Naive thymus-derived CD4-positive, alpha-beta T cell (primary cell): ENCODE results near the gene TTPAL. TPM values are rescaled to one million over a fixed set of nuclear protein-coding genes. Genes with fewer than 3 reads are reported as not detected.

Experiments used
- ATAC-seq: fragments of 150-1000 bp; cut with Tn5 transposase; 2 replicates; pipeline ENCODE4 v1.10.0; 2021; ENCODE audit warnings: mild to moderate bottlenecking, moderate library complexity
- CTCF ChIA-PET: fragments of 350-600 bp; sonication (Branson Sonifier 250); formaldehyde crosslinking; loops from one replicate; lab custom pipeline; 2021; ENCODE audit warnings: antibody characterized with exemption; lab: Charles Lee
- POLR2A ChIA-PET: fragments of 350-600 bp; sonication (Branson Sonifier 250); formaldehyde crosslinking; loops from one replicate; lab custom pipeline; 2021; ENCODE audit warnings: antibody characterized with exemption, inconsistent platforms; lab: Charles Lee
- DNase-seq, 9 donors: peaks; one replicate each; pipeline versions ENCODE4 v3.0.0 to v3.0.0-alpha.2; 2020 to 2022; ENCODE audit warnings: mixed read lengths in 1 of 9
- H3K27ac ChIP-seq: one replicate; pipeline ENCODE4 v1.7.0; 2013; ENCODE audit warnings: mild to moderate bottlenecking, low read depth, low read length, moderate library complexity
- H3K27me3 ChIP-seq, 2 donors: one replicate each; pipeline ENCODE4 v1.7.0; 2013; ENCODE audit warnings: low read length in 2 of 2, mild to moderate bottlenecking in 2 of 2, moderate library complexity in 2 of 2; ENCODE audit not compliant: control insufficient read depth in 2 of 2, insufficient read depth in 2 of 2
- H3K36me3 ChIP-seq, 3 experiments: 1 replicate in 2 of 3; 2 replicates in 1 of 3; pipeline ENCODE4 v1.7.0; 2013; ENCODE audit warnings: low read length in 3 of 3, mild to moderate bottlenecking in 3 of 3, moderate library complexity in 1 of 3; ENCODE audit not compliant: insufficient read depth in 3 of 3, control insufficient read depth in 2 of 3
- H3K4me1 ChIP-seq, 2 donors: one replicate each; pipeline ENCODE4 v1.7.0; 2013; ENCODE audit warnings: low read length in 2 of 2, mild to moderate bottlenecking in 2 of 2, moderate library complexity in 1 of 2; ENCODE audit not compliant: control insufficient read depth in 2 of 2, insufficient read depth in 2 of 2
- H3K4me3 ChIP-seq: 2 replicates; pipeline ENCODE4 v1.7.0; 2013; ENCODE audit warnings: mild to moderate bottlenecking, low read length
- H3K9me3 ChIP-seq, 3 experiments: 1 replicate in 2 of 3; 2 replicates in 1 of 3; pipeline ENCODE4 v1.7.0; 2013; ENCODE audit warnings: low read length in 3 of 3; ENCODE audit not compliant: control insufficient read depth in 2 of 3
- H3K27ac Mint-ChIP-seq, 9 donors: one replicate each; pipeline ENCODE4 v1.8.0; 2020 to 2022; ENCODE audit warnings: mixed read lengths in 9 of 9, mild to moderate bottlenecking in 8 of 9, moderate library complexity in 5 of 9, inconsistent platforms in 2 of 9
- H3K27me3 Mint-ChIP-seq, 5 donors: one replicate each; pipeline ENCODE4 v1.8.0; 2021 to 2022; ENCODE audit warnings: mixed read lengths in 5 of 5, mild to moderate bottlenecking in 1 of 5
- H3K36me3 Mint-ChIP-seq, 5 donors: one replicate each; pipeline ENCODE4 v1.8.0; 2020 to 2022; ENCODE audit warnings: mixed read lengths in 5 of 5, mild to moderate bottlenecking in 3 of 5, inconsistent platforms in 1 of 5
- H3K4me1 Mint-ChIP-seq, 7 donors: one replicate each; pipeline ENCODE4 v1.8.0; 2020 to 2022; ENCODE audit warnings: mixed read lengths in 7 of 7, mild to moderate bottlenecking in 3 of 7, inconsistent platforms in 1 of 7
- H3K4me3 Mint-ChIP-seq, 10 donors: one replicate each; pipeline ENCODE4 v1.8.0; 2020 to 2022; ENCODE audit warnings: mild to moderate bottlenecking in 10 of 10, mixed read lengths in 10 of 10, moderate library complexity in 6 of 10, inconsistent platforms in 2 of 10
- H3K9me3 Mint-ChIP-seq, 11 donors: one replicate each; pipeline ENCODE4 v1.8.0; 2020 to 2022; ENCODE audit warnings: mixed read lengths in 11 of 11, mild to moderate bottlenecking in 4 of 11, inconsistent platforms in 1 of 11, moderate library complexity in 1 of 11
- intact Hi-C, 2 donors: fragments of 100-400 bp; cut with micrococcal nuclease; formaldehyde crosslinking; loops; one replicate each; pipeline ENCODE4 v1.15.1; 2023
- polyA plus RNA-seq, 2 donors: library from polyadenylated mRNA; unstranded; fragments of 300-500 nt; fragmentation: Illumina TruSeq; gene quantifications; one replicate each; pipeline ENCODE4 v1.2.3, GENCODE V29; 2021
- total RNA-seq, 6 experiments: library from RNA in 5 of 6; stranded (reverse) in 5 of 6; gene quantifications; 1 replicate in 5 of 6; 2 replicates in 1 of 6; pipeline ENCODE4 v1.2.3 and lab custom pipeline; 2021 to 2026

The TTPAL gene
- total and polyA plus RNA-seq, 7 experiments from 2014 or later: 8.8 to 20.7 (median 14.2) TPM

- Histone ChIP-seq H3K4me1 (no peaks in the 10 kb centered on the region), H3K27me3 (no peaks in the 10 kb centered on the region), H3K4me3 (no peak overlapping the region), H3K27ac (no peak overlapping the region), H3K36me3 (peaks cover 6 to 73% (median 8%) of the 10 kb centered on the region in 3 experiments), H3K9me3 (no peaks in the 10 kb centered on the region)
- H3K27me3 Mint-ChIP-seq: no peaks in the 10 kb centered on the region
- H3K4me1 Mint-ChIP-seq: peaks cover 2 to 17% (median 5%) of the 10 kb centered on the region in 7 donors
- ATAC-seq (no peak), DNase-seq (no peak)
- POLR2A ChIA-PET: interaction anchor here (1.1 kb wide), 1 partner anchor 10 kb away, joined by 3 read pairs; the partner anchor contains the start of gene TTPAL
- intact Hi-C loops: no loop called here
- no peaks in the 10 kb centered on the region for H3K9me3 Mint-ChIP-seq
- peak overlapping the region in 5 of 9 donors; percentile 4 to 66 (median 18) for H3K27ac Mint-ChIP-seq
- CTCF ChIA-PET: no interaction called here
- H3K36me3 Mint-ChIP-seq: peaks cover 12 to 60% (median 25%) of the 10 kb centered on the region in 5 donors
- H3K4me3 Mint-ChIP-seq: no peak overlapping the region
Observed at GRCh38 chr20:44485078-44485829, 9.6 kb downstream of the TTPAL start.

GRCh38 chr20:44485830-44486198 is 10.1 kb downstream of the TTPAL start:
- Mint-ChIP-seq H3K27ac (peak overlapping the region in 4 of 9 donors; percentile 4 to 84 (median 42)), H3K36me3 (peaks cover 12 to 60% (median 24%) of the 10 kb centered on the region in 5 donors), H3K4me3 (no peak overlapping the region), H3K27me3 (no peaks in the 10 kb centered on the region), H3K9me3 (no peaks in the 10 kb centered on the region), H3K4me1 (peaks cover 2 to 14% (median 8%) of the 10 kb centered on the region in 7 donors)
- Histone ChIP-seq H3K4me3 (no peak overlapping the region), H3K27ac (no peak overlapping the region), H3K27me3 (no peaks in the 10 kb centered on the region), H3K4me1 (no peaks in the 10 kb centered on the region), H3K36me3 (peaks cover 3 to 71% (median 6%) of the 10 kb centered on the region in 3 experiments), H3K9me3 (no peaks in the 10 kb centered on the region)
- POLR2A ChIA-PET: no interaction called here
- CTCF ChIA-PET: no interaction called here
- ATAC-seq: no peak
- DNase-seq: no peak
- intact Hi-C loops: no loop called here

DNA sequence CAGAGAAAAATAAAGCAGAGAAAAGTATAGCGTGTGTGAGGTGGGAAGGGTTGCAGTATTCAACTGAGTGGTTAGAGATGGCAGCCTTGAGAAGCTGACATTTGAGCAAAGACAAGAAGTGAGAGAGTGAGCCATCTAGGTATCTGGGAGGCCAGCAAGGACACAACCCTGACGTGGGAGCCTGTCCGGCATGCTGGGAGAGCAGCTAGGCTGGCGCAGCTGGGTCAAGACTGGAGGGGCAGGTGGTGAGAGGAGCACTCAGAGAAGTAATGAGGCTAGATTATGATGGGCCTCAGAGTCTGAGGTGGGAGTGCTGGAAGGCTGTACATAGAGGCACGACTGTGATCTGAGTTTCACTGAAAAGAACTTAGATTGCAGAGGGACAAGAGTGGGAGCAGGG is 12.9 kb downstream of the TTPAL start:
- no peak overlapping the region for H3K4me3 Mint-ChIP-seq
- CTCF ChIA-PET: no interaction called here
- no peak for DNase-seq

GRCh38 chr20:44489223-44489622 is 13.5 kb downstream of the TTPAL start:
- no peaks in the 10 kb centered on the region for H3K27me3 ChIP-seq
- intact Hi-C loops: no loop called here
- POLR2A ChIA-PET: interaction anchor here (1.4 kb wide), 1 partner anchor 14 kb away, joined by 6 read pairs; the partner anchor contains the start of gene TTPAL
- no peaks in the 10 kb centered on the region for H3K9me3 Mint-ChIP-seq
- no peak for DNase-seq
- no peak overlapping the region for H3K4me3 Mint-ChIP-seq
- H3K36me3 Mint-ChIP-seq: peaks cover 13 to 49% (median 18%) of the 10 kb centered on the region in 5 donors
- H3K27ac ChIP-seq: no peak overlapping the region
- H3K4me1 Mint-ChIP-seq: peaks cover 0 to 20% (median 6%) of the 10 kb centered on the region in 7 donors
- H3K27ac Mint-ChIP-seq: peak overlapping the region in 4 of 9 donors; percentile 51 to 60 (median 54)
- CTCF ChIA-PET: no interaction called here
- H3K36me3 ChIP-seq: peaks cover 0 to 84% (median 7%) of the 10 kb centered on the region in 3 experiments
- H3K27me3 Mint-ChIP-seq: no peaks in the 10 kb centered on the region
- H3K9me3 ChIP-seq: no peaks in the 10 kb centered on the region
- peaks cover 0 to 7% of the 10 kb centered on the region in 2 donors for H3K4me1 ChIP-seq
- ATAC-seq: no peak
- H3K4me3 ChIP-seq: no peak overlapping the region

More for the DNA sequence above, 12.9 kb downstream of the TTPAL start:
- no peak overlapping the region for H3K27ac ChIP-seq
- intact Hi-C loops: no loop called here
- H3K9me3 Mint-ChIP-seq: no peaks in the 10 kb centered on the region
- H3K36me3 ChIP-seq: peaks cover 0 to 84% (median 6%) of the 10 kb centered on the region in 3 experiments
- peak overlapping the region in 8 of 9 donors; percentile 20 to 71 (median 50) for H3K27ac Mint-ChIP-seq
- no peak for ATAC-seq
- peaks cover 11 to 52% (median 18%) of the 10 kb centered on the region in 5 donors for H3K36me3 Mint-ChIP-seq
- peaks cover 0 to 20% (median 6%) of the 10 kb centered on the region in 7 donors for H3K4me1 Mint-ChIP-seq
- no peaks in the 10 kb centered on the region for H3K9me3 ChIP-seq
- H3K27me3 ChIP-seq: no peaks in the 10 kb centered on the region
- POLR2A ChIA-PET: interaction anchor here (1.4 kb wide), 1 partner anchor 13 kb away, joined by 6 read pairs; the partner anchor contains the start of gene TTPAL
- no peaks in the 10 kb centered on the region for H3K27me3 Mint-ChIP-seq
- H3K4me3 ChIP-seq: no peak overlapping the region
- peaks cover 0 to 7% of the 10 kb centered on the region in 2 donors for H3K4me1 ChIP-seq

- CTCF ChIA-PET: interaction anchor here (0.6 kb wide), 1 partner anchor 622 kb away, joined by 3 read pairs; no protein-coding TSS in a partner anchor
Observed at GRCh38 chr20:44489931-44490330, 14.3 kb downstream of the TTPAL start.

DNA sequence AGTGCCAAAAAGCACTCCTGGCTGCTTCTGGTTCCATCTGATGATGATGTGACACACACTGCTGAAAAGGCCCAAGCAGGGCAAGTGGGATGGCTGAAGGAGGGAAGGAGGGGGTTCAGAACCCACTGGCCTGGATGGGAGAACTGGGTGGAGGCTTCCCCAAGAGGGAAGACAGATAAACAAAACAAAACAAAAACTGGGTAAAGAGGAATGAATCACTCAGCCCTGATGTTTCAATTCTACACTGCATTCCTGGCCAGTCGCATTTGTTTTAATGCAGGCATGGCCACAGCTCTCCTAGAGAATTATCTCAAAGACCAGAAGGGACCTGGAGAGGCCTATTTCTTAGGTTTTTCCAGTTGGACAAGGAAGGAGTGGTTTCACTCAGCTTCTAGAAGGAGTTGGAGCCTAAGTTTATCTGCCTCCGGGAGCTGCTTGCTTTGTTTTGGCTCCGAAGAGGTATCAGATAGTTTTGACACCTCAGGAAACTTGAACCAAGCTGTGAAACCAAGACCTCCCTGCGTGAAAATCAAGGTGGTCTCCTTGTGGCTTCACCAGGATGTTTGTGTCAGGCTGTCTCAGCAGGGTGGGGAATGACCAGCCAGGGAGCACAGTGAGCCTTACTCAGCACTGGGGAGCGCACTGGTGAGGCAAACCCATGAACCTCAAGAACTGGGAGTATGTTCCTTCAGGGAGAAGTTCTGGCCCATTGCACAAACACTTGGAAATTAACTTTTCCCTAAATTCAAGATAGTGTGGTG is 16.1 kb downstream of the TTPAL start:
- POLR2A ChIA-PET: no interaction called here
- Mint-ChIP-seq H3K4me3 (no peak overlapping the region), H3K36me3 (peaks cover 18 to 50% (median 24%) of the 10 kb centered on the region in 5 donors), H3K4me1 (peaks cover 0 to 32% (median 6%) of the 10 kb centered on the region in 7 donors), H3K27ac (peak overlapping the region in 8 of 9 donors; percentile 41 to 94 (median 62)), H3K27me3 (no peaks in the 10 kb centered on the region), H3K9me3 (no peaks in the 10 kb centered on the region)
- ATAC-seq (no peak), DNase-seq (no peak)
- CTCF ChIA-PET: interaction anchor here (0.6 kb wide), 1 partner anchor 47 kb away, joined by 3 read pairs; no protein-coding TSS in a partner anchor
- peaks cover 0 to 7% of the 10 kb centered on the region in 2 donors for H3K4me1 ChIP-seq
- no peaks in the 10 kb centered on the region for H3K9me3 ChIP-seq
- peaks cover 0 to 88% (median 21%) of the 10 kb centered on the region in 3 experiments for H3K36me3 ChIP-seq
- H3K27me3 ChIP-seq: no peaks in the 10 kb centered on the region
- H3K4me3 ChIP-seq: no peak overlapping the region
- intact Hi-C loops: no loop called here
- H3K27ac ChIP-seq: peak overlapping the region; percentile 14

More at GRCh38 chr20:44489931-44490330, 14.3 kb downstream of the TTPAL start:
- Mint-ChIP-seq H3K4me1 (peaks cover 0 to 20% (median 6%) of the 10 kb centered on the region in 7 donors), H3K9me3 (no peaks in the 10 kb centered on the region), H3K4me3 (no peak overlapping the region), H3K27ac (peak overlapping the region in 4 of 9 donors; percentile 33 to 62 (median 51)), H3K27me3 (no peaks in the 10 kb centered on the region), H3K36me3 (peaks cover 15 to 52% (median 18%) of the 10 kb centered on the region in 5 donors)
- H3K27me3 ChIP-seq: no peaks in the 10 kb centered on the region
- peaks cover 0 to 87% (median 11%) of the 10 kb centered on the region in 3 experiments for H3K36me3 ChIP-seq
- DNase-seq (no peak), ATAC-seq (no peak)
- H3K4me1 ChIP-seq: peaks cover 0 to 7% of the 10 kb centered on the region in 2 donors
- POLR2A ChIA-PET: interaction anchor here (1.0 kb wide), 1 partner anchor 178 kb away, joined by 3 read pairs; no protein-coding TSS in a partner anchor
- no peak overlapping the region for H3K27ac ChIP-seq
- intact Hi-C loops: no loop called here
- H3K9me3 ChIP-seq: no peaks in the 10 kb centered on the region
- H3K4me3 ChIP-seq: no peak overlapping the region
